ENCODE measurements around the gene KRTAP13-2.

KRTAP13-2 gene

GRCh38 chr21:30372139-30372770 is at the start of gene KRTAP13-2:
TSS of gene KRTAP13-2 (minus strand) at chr21:30372271. CDS start at chr21:30372213, 58 bp downstream.
- DNase-seq, result no peak

GRCh38 chr21:30415993-30416392 is 43.9 kb upstream of the KRTAP13-2 start:
- DNase-seq, result no peak

- no peak for DNase-seq
These were observed 36.9 kb upstream of the KRTAP13-2 start for GRCh38 chr21:30408782-30409494.

GRCh38 chr21:30395731-30396130 is 23.7 kb upstream of the KRTAP13-2 start, which contains the start of gene KRTAP13-1:
TSS of gene KRTAP13-1 (plus strand) at chr21:30396031. CDS start at chr21:30396087, 56 bp downstream.
- no peak for DNase-seq

GRCh38 chr21:30391492-30392025 is 19.5 kb upstream of the KRTAP13-2 start:
- DNase-seq, result no peak

GRCh38 chr21:30382201-30382600 is 10.1 kb upstream of the KRTAP13-2 start:
- DNase-seq, result no peak

- no peak for DNase-seq
These were observed 16.2 kb downstream of the KRTAP13-2 start for GRCh38 chr21:30355906-30356305.

- DNase-seq, result no peak
These were observed 17.6 kb downstream of the KRTAP13-2 start for GRCh38 chr21:30354308-30355005.

GRCh38 chr21:30351534-30351933 is 20.5 kb downstream of the KRTAP13-2 start:
- no peak for DNase-seq

GRCh38 chr21:30349572-30349971 is 22.5 kb downstream of the KRTAP13-2 start:
- no peak for DNase-seq

- DNase-seq, result no peak
These were observed 23.6 kb downstream of the KRTAP13-2 start, which contains the start of gene KRTAP23-1 for GRCh38 chr21:30348506-30348905. TSS of gene KRTAP23-1 (minus strand) at chr21:30348606. CDS start at chr21:30348606, 0 bp downstream.

- DNase-seq, result no peak
These were observed 27.1 kb downstream of the KRTAP13-2 start for GRCh38 chr21:30345014-30345413.

GRCh38 chr21:30340714-30341573 is 31.1 kb downstream of the KRTAP13-2 start:
- DNase-seq, result no peak

GRCh38 chr21:30338717-30339116 is 33.4 kb downstream of the KRTAP13-2 start:
- DNase-seq, result no peak

- no peak for DNase-seq
These were observed 34.3 kb downstream of the KRTAP13-2 start for GRCh38 chr21:30337772-30338171.

- DNase-seq, result no peak
These were observed 34.8 kb downstream of the KRTAP13-2 start, which contains the start of gene KRTAP27-1 for GRCh38 chr21:30337276-30337744. TSS of gene KRTAP27-1 (minus strand) at chr21:30337694. CDS start at chr21:30337668, 26 bp downstream.

GRCh38 chr21:30336596-30336995 is 35.5 kb downstream of the KRTAP13-2 start:
- no peak for DNase-seq

GRCh38 chr21:30333736-30334135 is 38.3 kb downstream of the KRTAP13-2 start:
- DNase-seq, result no peak

- no peak for DNase-seq
These were observed 39.4 kb downstream of the KRTAP13-2 start for GRCh38 chr21:30332681-30333080.

GRCh38 chr21:30329203-30329875 is 42.7 kb downstream of the KRTAP13-2 start:
- DNase-seq, result no peak

GRCh38 chr21:30326390-30326789 is 45.7 kb downstream of the KRTAP13-2 start:
- DNase-seq, result no peak

All from amniotic stem cell (primary cell).